Fibroblast of skin of right biceps (primary cell): ENCODE data around the gene FIGNL1.

Experiments
- DNase-seq: peaks from one replicate; pipeline ENCODE4 v3.0.0-alpha.2; 2013

FIGNL1 gene

GRCh38 chr7:50394315-50394714, 55.8 kb downstream of the FIGNL1 start:
- DNase-seq: no peak
